ENCODE measurements around the gene CFI.

CFI gene

DNA sequence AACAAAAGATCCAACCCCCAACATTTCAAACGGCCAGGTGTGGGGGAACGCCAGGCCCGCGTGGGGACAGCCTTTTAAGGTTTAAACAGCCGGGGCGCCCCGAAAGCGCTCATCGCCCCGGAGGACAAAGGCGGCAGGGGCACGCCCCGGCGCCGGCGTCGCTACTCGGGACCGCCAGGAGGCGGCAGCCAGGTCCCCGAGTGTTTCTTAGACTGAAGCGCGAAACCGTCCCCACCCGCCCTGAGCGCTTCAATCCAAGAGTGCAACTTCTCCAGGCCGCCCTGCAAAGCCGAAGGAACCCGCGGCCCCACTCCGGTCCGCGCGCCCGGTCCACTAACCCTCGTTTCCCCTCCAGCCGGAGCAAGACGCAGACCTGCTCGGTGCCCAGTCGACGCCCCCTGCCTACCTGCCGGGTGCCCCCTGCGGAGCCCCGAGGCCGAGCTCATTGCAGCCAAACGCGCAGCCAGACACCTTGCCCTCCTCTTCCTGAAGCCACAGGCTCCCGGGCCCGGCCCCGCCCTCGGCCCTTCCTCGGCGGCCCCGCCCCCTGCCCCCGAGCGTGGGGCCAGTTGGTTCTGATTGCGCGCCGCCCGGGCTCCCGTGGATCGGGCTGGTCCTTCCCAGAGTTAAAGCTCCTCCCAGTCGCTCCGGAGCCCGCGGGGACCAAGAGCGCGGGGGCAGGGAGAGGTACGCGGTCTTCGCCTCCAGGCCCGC is 98.7 kb downstream of the CFI start, which contains the start of gene CASP6:
Gene CASP6 (minus strand): TSS at position 496 of the 714 bp plus-strand sequence. CDS start 50 bp downstream, at position 446.
- TF ChIP-seq, protein P1, sequence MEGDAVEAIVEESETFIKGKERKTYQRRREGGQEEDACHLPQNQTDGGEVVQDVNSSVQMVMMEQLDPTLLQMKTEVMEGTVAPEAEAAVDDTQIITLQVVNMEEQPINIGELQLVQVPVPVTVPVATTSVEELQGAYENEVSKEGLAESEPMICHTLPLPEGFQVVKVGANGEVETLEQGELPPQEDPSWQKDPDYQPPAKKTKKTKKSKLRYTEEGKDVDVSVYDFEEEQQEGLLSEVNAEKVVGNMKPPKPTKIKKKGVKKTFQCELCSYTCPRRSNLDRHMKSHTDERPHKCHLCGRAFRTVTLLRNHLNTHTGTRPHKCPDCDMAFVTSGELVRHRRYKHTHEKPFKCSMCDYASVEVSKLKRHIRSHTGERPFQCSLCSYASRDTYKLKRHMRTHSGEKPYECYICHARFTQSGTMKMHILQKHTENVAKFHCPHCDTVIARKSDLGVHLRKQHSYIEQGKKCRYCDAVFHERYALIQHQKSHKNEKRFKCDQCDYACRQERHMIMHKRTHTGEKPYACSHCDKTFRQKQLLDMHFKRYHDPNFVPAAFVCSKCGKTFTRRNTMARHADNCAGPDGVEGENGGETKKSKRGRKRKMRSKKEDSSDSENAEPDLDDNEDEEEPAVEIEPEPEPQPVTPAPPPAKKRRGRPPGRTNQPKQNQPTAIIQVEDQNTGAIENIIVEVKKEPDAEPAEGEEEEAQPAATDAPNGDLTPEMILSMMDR (IDR thresholded peaks at IDR 0.05; ENCODE audit: low read depth, low read length) = peak; percentile 66

DNA sequence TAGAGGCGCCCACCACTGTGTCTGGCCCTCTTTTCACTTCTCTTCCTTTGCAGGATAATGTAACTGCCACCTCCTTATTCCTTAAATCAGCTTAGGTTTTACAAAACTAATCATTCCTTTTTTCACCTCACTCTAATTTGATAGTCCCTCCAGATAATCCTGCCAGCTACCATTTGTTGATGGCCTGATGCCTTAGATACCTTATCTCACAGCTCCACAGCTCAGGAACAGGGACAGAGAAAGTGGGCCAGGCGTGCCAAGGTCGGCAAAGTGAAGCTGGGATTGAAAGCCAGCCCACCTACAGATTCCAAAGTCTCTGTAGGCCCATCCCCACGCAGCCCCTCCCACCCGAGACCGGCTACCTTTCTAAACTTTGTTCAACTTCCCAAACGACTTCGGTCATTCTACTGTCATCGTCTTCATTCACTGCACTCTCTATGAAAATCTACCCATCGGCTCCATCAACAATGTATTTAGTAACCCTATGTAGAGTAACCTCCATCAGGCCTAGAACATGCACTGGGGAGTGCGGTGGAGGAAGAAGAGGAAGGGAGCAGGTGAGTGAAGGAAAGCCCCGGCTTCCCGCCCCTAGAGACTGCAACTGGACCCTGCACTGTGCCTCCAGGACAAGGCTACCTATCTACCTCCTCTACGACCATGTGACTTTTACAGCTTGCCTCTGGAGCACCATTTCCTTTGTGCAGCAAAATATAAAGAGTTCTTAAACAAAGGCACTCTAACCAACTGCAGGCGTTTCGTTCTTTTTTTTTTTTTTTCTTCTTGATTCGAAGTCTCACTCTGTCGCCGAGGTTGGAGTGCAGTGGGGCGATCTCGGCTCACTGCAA is 100.0 kb downstream of the CFI start:
- TF ChIP-seq, protein P1 (IDR thresholded peaks at IDR 0.05; ENCODE audit: low read depth, low read length) = no peak

More for the DNA sequence above, 98.7 kb downstream of the CFI start, which contains the start of gene CASP6:
- peak within 1 kb of the TSS; percentile 81 for H3K4me3 ChIP-seq (ENCODE audit: low read depth, low read length)

DNA sequence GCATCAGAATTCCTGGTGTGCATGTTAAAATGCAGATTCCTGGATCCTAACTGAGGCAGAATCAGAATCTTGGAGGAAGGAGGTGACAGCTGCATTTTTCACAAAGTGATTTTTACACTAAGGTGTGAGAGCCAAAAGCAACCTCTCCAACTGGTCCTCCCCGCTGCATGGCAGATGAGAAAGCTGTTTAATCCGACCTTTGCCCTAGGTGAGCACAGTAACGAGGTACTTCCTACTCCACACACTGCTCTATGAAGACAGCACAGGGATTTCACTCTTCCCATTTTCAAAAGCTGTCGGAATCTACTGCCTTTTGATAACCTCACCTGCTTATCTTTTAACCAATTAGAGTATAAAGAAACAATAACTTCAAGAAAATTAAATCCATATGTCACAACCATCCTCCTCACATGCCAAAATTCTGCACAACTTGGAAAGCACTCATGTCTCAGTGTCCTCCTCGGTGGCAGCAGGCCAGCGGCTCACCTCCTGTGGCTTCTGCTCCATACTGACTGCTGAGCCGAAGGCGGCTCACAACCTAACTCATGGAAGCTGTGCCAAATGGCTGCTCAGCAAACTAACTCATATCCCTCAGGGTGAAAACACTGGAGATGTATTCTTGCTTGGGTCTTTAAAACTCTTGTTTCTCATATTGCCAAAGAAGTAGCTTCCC is 102.1 kb downstream of the CFI start:
- TF ChIP-seq, protein P1 (IDR thresholded peaks at IDR 0.05; ENCODE audit: low read depth, low read length) = no peak
- no peak overlapping the region for H3K4me3 ChIP-seq (ENCODE audit: low read depth, low read length)

More for the DNA sequence above, 100.0 kb downstream of the CFI start:
- H3K4me3 ChIP-seq (ENCODE audit: low read depth, low read length) = peak overlapping the region; percentile 81

DNA sequence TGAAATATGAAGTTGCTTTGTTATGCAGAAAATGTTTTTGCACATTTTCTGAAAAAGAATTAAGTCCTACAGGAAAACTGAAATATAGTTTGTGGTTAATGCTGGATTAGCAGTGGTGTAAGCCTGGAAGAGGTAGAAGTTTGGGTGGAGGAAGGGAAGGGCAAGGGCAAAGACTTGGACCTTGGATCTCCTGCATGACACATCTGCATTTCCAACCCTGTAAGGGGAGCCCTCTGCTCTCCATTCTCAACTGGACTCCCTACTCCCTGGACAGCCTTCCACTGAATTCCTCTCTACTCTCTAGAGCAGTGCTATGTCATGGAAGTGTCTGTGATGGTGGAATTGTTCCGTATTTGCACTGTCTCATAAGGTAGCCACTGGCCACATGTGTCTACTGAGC is 103.1 kb downstream of the CFI start:
- H3K4me3 ChIP-seq (ENCODE audit: low read depth, low read length) = no peak overlapping the region
- TF ChIP-seq, protein P1 (IDR thresholded peaks at IDR 0.05; ENCODE audit: low read depth, low read length) = no peak

DNA sequence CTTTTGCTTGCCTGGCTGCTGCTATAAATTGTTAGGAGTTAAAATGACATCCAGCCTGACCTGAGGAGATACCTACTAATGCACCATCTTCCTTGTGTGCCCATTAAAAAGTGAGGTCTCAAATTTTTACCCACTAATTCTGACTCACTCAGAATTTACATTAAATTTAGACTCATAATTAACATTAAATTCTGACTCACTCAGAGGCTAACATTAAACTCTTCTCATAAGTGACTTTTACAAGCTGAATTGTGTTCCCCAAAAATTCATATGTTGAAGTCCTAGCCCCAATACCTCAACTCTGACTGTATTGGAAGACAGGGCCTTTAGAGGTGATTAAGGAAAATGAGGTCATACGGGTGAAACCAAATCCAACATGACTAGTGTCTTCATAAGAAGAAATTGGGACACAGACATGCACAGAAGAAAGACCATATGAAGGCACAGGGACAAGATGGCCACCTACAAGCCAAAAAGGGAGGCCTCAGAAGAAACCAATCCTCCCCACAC is 110.3 kb downstream of the CFI start:
- H3K4me3 ChIP-seq (ENCODE audit: low read depth, low read length) = no peak overlapping the region
- TF ChIP-seq, protein P1 (IDR thresholded peaks at IDR 0.05; ENCODE audit: low read depth, low read length) = no peak
